Activated CD8-positive, alpha-beta memory T cell treated with anti-CD3 and anti-CD28 coated beads for 4 hours (primary cell): ENCODE measurements around the gene TRMT1.
A peak's percentile ranks its signal among the peaks of the same experiment; 100 is the strongest.

ENCODE experiments used
- DNase-seq, 2 donors: peaks; one replicate each; pipeline ENCODE4 v3.0.0-alpha.2; 2020; ENCODE audit warnings: low read depth in 2 of 2

Gene TRMT1

DNA sequence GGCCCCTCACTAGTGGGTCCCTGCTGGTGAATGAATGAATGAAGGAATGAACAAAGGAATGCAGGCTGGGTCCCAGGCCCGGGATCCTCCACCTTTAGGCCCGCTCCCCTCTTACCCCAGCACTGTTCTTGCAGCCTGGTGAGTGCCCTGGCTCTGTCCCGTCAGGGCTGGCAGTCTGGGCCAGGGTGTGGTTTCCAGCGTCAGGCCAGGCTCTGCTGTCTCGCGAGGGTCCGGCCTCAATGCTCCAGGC lies 14.2 kb downstream of the TRMT1 start:
- no peak for DNase-seq

DNA sequence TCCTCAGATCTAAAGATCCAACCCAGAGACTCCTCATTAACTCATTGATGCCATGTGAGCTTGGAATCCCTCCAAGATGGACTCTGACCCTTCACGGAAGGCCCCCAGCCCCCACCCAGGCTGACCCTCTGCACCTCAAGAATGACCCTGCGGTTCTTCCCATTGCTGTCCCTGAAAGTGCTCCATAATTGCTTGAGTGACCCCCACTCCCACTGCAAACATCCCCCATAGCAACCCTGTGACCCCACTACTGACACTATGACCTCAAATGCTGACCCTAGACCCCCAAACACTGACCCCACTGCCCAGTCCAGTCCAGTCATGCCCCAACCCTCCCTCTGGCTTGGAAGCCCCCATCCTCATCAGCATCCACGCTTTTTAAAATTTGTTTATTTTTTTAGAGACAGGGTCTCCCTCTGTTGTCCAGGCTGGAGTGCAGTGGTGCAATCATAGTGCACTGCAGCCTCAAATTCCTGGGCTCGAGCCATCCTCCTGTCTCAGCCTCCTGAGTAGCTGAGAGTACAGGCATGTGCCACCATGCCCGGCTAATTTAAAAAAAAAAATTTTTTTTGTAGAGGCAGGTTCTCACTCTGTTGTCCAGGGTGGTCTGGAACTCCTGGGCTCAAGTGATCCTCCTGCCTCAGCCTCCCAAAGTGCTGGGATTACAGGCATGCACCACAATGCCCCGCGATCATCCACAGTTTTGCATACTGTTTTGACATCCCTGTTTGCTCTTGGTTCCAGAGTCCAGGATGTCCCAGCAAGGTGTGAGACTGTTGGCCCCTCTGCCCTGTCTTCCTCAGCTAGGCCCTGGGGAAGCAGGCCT lies 14.7 kb downstream of the TRMT1 start:
- no peak for DNase-seq

DNA sequence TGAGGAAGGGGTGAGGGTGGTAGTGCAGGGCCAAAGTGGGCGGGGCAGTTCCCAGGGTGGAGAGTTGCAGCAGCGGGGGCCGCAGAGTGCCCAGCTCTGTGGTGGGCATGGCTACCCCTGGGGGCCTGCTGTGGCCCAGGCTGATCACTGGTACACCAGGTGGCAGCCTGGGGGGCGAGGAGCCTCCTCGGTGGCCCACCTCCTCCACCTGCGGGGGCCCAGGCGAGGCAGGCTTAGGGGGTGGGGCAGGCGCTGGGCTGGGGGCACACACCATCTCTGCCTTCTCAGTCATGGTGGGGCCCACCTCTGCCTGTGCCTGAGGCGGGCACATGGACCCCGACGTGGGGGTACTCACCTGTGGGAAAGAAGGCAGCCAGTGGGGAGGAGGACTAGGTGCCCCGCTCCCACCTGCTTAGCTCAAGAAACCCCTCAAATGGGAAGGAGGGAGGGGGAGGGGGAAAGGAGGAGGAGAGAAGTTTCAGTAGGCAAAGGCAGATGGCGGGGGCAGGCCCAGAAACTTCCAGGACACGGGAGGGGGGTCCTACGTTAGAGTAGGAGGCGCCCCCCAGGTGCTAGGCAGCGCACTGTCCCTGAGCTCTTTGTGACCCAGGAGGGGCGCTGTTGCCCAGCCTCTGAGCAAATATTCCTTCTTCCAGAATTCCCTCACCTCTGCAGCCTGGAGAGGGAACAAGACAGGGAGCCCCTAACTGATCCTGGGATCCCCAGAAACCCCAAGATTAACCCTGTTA lies 15.5 kb downstream of the TRMT1 start:
- no peak for DNase-seq

DNA sequence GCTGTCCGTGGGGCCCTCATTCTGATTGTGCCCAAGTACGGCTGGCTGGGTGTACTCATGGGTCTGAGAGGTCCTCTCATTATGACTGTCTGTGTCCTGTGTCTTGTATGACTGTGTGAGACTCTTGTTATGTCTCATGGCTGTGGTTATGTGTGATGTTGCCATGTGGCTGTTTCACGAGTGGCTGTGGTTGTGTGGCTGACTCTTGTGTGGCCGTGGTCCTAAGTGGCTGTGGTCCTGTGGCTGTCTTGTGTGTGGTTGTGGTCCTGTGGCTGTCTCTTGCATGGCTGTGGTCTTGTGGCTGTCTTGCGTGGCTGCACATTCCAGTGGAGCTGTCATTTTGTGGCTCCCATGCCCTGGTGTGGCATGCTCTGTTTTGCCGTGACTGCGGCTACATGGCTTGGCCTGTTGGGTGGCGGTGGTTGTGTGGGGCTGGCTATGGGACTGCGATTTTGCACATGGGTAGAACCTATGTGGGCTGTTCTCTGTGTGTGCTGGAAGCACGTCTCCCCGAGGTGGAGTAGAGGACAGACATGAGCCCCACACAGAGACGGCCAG lies 16.4 kb downstream of the TRMT1 start:
- DNase-seq, result peak in 1 of 2 donors; percentile 49

DNA sequence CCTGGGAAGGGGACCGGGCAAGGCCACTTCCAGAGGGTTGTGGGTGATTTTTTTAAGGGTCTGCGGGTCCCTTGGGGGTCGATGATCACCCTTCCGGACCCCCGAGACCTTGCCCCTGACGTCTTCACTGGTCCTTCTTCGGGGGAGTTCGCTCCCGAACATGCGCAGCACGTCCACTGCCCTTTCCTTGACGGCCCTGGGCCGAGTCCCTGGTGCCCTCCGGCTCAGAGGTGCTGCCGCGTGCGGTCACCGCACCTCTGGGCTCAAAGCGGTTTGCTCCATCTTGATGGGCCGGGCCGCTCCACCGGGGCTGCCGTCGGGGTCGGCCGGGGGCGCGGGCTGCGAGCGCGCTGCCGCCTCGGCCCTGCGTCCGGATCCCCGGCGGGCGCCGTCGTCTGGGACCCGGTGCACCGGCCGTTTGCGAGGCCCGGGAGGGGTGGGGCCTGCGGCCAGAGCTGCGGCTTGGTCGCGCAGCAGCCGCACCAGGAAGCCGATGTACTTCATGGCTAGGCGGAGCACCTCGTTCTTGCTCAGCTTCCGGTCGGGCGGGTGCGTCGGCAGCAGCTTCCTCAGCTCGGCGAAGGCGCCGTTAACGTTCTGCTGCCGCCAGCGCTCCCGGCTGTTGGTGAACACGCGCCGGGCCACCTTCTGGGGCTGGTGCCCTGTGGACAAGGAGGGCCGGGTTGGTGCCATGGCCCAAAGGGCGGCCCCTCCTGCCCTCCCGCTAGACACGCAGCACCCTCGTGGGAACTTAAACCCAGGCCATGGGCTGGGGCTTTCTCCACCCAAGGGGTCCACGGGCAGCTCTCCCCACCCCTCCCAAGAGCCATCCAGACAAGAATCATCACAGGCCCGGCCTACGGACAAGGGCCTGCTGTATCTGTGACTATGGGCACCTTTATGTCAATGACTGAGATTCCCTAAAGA lies 17.2 kb downstream of the TRMT1 start:
- peak in 1 of 2 donors; percentile 62 for DNase-seq

DNA sequence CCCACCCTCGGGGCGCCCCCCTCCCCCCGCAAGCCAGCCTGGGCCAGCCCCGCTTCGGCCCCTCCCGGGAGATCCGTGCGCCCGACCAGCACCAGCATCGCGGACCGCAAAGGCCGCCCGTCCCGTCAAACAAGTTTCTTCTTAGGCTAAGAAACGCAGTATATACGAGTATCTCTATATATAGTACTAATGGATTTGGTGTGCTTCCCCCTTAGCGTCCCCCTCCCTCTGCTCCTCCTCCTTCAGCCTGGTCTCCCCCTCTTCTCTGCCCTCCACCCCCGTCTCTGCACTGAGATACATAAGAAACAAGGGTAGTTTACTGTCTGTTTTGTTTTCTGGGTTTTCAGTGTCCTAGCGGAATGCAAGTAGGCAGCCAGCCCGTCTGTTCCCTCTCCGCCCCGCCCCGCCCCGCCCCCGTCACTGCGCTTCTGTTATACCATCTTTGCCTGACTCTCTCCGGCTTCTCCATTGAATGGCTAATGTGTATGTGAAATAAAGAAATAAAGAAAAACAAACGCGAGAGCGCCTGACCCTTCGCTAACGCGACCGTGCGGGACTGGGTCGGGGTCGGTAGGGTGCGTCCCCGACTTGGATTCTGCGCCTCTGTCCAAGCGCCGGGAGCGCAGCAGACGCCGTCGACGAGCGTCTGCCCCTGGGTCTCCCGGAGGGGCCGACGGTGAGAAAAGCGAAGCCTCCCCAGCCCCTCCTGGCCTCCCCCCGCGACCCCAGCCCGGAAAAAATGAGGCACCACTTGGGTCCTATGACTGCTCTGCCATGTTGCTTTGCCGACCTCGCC lies 18.1 kb downstream of the TRMT1 start:
- DNase-seq, result no peak

DNA sequence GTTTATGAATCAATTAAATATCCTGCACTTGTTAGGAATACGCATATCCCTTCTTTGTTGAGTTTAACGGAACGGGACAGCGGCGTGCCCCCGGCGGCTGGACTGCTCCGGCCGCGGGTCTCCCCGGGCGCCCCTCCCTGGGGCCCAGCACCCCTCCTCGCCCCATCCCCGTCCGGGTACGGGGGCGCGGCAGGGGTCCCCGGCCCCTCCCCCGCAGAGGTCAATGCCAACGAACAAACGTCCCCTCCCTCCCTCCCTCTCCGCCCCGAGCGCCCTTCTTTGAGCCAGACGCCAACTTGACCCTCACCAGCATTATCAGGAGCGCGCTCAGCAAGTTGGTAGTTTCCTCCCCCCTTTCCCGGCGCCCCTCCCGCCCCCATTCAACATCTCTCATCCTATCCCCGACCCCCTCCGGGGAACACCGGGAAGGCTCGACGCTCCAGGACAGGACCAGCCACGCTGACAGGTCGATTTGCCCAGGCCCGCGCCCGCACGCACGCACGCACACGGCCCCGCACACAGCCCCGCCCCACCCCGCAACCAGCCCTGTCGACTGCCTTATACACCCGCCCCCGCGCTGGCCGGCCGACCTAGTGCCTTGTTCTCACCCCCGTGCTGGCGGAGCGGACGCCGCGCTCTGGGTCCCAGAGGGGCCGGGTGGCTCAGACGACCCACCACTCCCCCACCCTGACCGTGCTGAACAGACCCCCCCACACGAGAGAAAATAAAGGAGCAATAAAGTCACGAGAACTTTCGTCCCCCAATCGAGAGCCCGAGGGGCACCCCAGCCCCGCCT lies 18.9 kb downstream of the TRMT1 start:
- no peak for DNase-seq

DNA sequence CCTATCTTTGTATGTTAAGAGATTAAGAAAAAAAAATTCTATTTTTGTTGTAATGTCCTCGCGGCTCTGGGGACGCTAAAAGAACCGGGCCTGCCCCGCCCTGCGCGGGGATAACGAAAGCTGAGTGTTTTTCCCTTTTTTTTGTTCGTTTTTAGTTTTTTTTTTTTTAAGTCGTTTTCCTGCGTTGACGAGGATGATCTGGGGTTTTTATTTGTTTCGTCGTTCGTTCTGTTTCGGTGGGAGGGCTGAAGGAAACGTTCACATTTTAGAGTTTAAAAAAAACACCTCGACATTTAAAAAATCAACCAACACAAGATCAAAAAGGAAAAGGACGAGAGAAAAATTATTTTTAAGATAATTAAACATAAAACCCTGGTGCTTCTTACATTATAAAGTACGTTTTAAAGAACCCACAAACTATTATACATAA lies 19.5 kb downstream of the TRMT1 start:
- no peak for DNase-seq

DNA sequence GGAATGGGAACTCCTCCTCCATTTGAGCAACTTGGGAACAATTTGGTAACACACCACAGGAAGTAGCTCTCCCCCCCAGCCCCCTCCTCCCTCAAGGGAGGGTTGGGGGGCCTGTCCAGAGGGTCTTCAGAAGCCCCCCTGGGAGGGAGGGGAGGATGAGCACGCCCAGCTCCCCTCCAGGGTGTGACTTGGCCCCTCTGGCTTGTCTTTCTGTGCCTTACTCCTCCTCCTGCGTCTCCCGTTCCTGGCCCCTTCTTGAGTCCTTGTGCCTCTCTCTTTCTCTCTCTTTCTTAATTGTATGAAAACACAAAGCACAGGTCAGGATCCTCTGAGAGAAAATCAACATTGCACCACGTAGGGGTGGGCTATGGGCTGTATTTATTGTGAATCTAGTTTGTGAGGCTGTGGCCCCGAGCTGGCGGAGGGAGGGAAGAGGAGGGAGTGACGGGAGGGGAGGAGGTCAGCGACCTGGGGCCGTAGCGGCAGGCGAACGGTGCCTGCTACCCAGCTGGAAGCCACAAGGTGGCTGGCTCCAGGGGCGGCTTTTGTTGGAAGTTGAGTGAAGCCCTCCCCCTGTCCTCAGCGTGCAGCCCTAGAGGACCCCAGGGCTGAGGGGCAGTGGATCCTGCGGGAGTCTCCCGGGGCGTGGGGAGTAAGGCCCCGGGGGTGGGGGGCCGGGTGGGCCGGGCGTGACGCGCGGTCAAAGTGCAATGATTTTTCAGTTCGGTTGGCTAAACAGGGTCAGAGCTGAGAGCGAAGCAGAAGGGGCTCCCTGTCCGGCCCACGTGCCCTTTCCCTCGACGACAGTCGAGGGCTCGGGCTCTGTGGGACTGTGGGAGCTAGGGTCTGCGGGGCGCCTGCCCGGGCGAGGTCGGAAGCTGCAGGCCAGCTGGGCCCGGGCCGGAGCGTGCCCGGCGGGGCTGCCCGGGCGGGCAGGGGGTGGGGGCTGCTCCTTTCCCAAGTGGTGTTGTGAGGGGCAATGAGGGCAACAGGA lies 20.3 kb downstream of the TRMT1 start:
- no peak for DNase-seq

DNA sequence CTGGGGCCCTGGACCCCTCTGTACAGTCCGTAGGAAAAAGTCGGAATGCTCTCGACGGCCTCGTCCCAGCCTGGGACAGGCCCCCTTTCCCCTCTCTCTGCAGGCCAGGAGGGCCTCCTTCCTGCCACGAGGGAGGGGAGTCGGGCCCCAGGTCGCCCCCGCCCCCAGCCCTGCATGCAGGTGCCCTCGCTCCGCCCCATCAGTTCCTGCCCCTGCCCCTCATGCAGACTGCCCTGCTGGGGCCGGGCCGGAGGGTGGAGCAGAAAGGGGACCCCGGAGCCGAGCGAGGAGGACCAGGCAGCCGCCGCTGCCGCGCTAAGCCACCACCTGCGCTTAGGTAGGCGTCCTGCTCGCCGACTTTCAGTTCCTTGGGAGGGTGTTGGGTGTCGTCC lies 21.2 kb downstream of the TRMT1 start:
- DNase-seq, result no peak

DNA sequence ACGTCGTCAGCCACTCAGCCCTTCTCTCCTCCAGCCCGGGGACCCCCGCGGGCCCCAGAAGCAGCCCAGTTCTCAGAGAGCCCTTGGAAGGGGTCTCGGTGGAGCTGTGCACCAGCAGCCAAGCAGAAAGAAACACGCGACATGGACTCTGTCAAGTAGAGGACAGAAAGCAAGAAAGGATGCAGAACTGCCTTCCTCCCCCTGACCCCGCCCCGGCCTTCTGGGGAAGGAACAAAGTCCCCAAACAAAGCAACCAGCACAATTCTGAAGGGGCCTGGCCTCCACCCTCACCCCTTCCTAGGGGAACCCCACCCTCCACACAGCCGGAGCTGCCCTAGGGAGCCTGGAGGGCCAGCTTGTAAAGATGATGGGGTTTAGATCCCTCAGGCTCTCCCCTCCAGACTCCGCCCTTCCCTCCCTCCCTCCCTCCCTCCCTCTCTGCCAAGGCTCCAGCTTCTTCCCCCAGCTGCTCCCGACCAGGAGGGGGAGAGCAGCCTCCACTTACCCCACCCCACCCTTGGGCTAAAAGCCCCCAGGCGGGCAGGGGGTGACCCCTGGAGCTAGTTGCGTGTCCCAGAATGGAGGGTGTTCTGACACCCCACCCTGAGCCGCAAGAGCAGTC lies 21.7 kb downstream of the TRMT1 start:
- no peak for DNase-seq

DNA sequence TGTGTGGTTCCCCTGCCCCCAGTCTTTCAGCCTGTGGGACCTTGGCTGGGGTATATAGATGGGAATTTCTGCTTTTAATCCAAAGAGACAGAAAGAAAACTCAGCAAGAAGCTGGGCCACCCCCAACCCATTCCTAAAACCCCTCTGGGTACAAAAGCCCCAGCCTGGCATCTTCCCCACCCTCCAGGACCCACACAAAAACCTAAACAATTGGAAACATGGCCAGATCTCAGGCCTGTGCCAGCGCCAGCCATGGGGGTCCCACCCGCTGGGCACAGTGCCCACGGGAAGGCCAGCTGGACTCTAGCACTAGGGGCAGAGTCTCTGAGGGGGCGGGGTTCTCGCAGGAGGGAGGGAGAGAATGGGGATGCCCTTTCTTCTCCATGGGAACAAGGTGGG lies 22.4 kb downstream of the TRMT1 start:
- no peak for DNase-seq

DNA sequence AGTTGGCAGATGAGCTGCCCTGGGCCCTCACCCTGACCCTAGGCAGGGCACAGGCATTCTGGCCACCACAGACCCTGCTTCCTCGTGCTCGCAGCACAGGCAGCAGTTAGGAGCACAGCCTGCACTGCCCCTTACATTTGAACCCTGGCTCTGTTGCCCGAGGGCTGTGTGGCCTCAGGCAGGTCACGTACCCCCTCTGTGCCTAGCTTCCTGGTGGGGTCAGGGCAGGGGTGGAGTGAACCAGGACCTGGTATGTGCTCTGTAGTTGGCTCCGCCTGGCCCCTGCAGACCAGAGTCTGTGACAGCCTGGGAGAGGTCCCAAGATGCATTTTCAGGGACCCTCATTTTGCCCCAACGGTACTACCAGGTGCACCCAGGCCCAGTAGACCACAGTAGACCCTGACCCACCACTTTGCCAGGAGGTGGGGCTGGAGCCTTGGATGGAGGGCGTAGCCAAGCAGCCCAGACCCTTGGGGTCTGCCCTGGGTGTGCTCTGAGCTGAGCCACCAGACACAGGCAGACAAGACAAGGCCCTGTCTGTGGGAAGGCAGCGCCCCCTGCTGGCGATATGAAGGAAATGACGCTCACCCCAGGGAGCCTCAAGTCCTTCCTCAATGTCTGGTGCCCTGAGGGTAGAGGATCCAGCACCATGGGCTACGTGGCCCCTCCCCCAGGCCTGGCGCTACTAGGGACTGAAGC lies 23.0 kb downstream of the TRMT1 start:
- peak; percentile 58 to 66 for DNase-seq

DNA sequence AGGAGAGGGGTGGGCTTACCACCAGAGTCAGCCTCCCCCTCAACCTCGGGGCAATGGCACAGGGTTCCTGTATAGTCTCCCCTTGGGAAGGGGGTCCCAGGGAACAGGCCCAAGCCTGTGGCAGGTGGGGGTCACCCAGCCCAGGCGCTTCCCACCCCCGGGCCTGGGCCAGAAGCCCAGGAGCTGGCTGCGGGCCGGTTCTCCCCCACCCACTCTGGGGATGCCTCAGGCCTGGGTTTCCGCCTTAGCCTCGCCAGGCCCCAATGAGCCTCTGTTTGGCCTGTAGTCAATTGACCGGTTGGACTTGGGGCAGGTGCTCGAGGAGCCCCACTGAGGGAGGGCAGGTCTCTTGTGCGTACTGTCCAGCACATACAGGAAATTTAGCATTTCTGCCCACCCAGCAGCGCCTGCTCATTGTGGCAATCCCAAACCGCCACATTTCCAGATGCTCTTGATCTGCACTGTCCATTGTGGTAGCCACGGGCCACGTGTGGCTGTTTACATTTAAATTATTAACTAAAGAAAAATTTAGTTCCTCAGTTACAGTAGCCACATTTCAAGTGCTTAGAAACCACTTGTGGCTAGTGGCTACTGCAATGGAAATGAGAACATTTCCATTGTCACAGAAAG lies 23.8 kb downstream of the TRMT1 start:
- no peak for DNase-seq

DNA sequence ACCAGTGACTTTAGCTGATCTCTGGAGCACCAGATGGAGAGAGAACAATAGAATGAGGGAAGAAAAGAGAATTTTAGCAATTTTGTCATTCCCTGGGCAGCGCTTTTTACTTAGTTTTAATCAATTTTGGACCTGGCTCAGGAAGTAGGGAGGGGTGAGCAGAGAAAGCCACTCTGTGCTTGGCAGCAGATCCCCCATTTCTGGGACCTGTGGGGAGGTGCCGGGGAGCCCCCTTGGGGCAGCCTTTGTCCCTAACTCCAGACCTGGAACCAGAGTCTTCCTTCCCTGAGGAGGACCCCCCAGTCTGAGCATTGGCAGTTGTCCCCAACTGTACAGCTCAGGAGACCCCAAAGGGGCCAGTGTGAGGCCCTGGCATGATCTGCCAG lies 24.4 kb downstream of the TRMT1 start:
- DNase-seq, result no peak

DNA sequence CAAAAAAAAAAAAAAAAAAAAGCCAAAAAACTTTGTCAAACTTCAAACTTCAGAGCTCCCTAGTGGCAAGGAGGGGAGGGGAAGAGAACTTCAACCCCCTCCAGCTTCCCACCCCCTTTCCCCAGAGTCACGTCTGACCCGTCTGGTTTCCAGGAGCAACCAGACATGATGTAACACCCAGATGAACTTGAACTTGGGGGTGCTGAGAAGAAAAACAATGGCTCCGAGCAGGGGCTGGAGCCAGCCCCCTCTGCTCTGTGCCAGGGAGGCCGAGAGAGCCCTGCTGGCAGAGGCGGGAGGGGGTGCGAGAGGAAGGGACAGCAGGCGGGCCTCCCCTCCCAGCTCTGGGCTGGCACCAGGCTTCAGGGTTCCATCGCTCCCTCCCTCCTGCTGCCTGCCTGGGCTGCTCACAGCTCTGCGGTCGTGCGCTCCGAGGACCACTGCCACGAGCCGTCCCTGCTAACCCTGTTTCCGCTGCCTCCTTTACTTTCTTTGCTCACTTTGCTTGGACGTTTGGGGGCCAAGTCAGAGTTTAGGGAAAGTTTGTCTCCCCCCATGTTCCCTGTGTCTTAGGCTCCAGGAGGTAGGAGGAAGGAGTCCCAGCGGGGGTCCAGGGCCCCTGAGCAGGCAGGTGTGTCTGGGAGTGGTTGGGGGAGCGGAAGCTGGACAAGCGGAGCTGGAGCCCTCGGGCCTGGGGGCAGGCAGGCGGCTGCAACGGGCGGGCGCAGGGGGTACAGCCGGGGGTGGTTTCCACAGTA lies 25.0 kb downstream of the TRMT1 start:
- no peak for DNase-seq
